OCI-LY3 (cell line): ENCODE results near the gene SERPINA12.

Experiments used
- H2AFZ ChIP-seq: fragments of 200-600, 300-600 bp; shearing (Covaris generic); 2 replicates; pipeline ENCODE4 v1.6.0; 2014; ENCODE audit warnings: antibody characterized with exemption, low read depth, low read length
- H3K27ac ChIP-seq: fragments of 200-600, 300-600 bp; sonication (generic); 2 replicates; pipeline ENCODE4 v1.5.1; 2014; ENCODE audit warnings: mild to moderate bottlenecking, low read length, moderate library complexity, mixed read lengths
- H3K27me3 ChIP-seq: fragments of 200-600, 300-600 bp; sonication (generic); 2 replicates; pipeline ENCODE4 v1.6.1; 2014; ENCODE audit warnings: low read depth, low read length, mixed read lengths
- H3K36me3 ChIP-seq: fragments of 200-600, 300-600 bp; sonication (generic); replicated peaks from 2 replicates; pipeline ENCODE3; 2014; ENCODE audit warnings: low read depth, low read length, mixed read lengths
- H3K4me1 ChIP-seq: fragments of 300-600, 200-600 bp; sonication (generic); 2 replicates; pipeline ENCODE4 v1.6.1; 2014; ENCODE audit warnings: low read length, mixed read lengths
- H3K4me2 ChIP-seq: fragments of 200-600, 300-600 bp; sonication (generic); 2 replicates; pipeline ENCODE4 v1.6.1; 2014; ENCODE audit warnings: low read length, mixed read lengths
- H3K4me3 ChIP-seq: fragments of 300-600, 200-600 bp; sonication (generic); 2 replicates; pipeline ENCODE4 v1.5.1; 2014; ENCODE audit warnings: antibody characterized with exemption, mild to moderate bottlenecking, low read length, moderate library complexity
- H3K79me2 ChIP-seq: fragments of 300-600, 200-600 bp; shearing (Covaris generic); 2 replicates; pipeline ENCODE4 v1.6.1; 2014; ENCODE audit warnings: mild to moderate bottlenecking, low read length, mixed read lengths
- H3K9ac ChIP-seq: fragments of 300-600, 200-600 bp; shearing (Covaris generic); 2 replicates; pipeline ENCODE4 v1.6.0; 2014; ENCODE audit warnings: mild to moderate bottlenecking, low read length, moderate library complexity
- H3K9me3 ChIP-seq: fragments of 200-600, 300-600 bp; shearing (Covaris generic); 2 replicates; pipeline ENCODE4 v1.6.1; 2014; ENCODE audit warnings: low read length, mixed read lengths; ENCODE audit not compliant: insufficient read depth
- H4K20me1 ChIP-seq: fragments of 200-600, 300-600 bp; sonication (generic); 2 replicates; pipeline ENCODE4 v1.6.1; 2016; ENCODE audit warnings: low read length, mixed read lengths; ENCODE audit not compliant: insufficient read depth
- CTCF ChIP-seq: fragments of 200-600, 300-600 bp; sonication (generic); IDR thresholded peaks from 2 replicates; pipeline ENCODE4 v1.5.1; 2014; ENCODE audit warnings: antibody characterized with exemption, low read length, low read depth
- EZH2phosphoT487 ChIP-seq: fragments of 200-600 bp; shearing (Covaris generic); IDR thresholded peaks from 2 replicates; pipeline ENCODE4 v1.6.1; 2018; ENCODE audit warnings: antibody characterized with exemption, mixed run types, low read depth

Gene SERPINA12, protein sequence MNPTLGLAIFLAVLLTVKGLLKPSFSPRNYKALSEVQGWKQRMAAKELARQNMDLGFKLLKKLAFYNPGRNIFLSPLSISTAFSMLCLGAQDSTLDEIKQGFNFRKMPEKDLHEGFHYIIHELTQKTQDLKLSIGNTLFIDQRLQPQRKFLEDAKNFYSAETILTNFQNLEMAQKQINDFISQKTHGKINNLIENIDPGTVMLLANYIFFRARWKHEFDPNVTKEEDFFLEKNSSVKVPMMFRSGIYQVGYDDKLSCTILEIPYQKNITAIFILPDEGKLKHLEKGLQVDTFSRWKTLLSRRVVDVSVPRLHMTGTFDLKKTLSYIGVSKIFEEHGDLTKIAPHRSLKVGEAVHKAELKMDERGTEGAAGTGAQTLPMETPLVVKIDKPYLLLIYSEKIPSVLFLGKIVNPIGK

DNA sequence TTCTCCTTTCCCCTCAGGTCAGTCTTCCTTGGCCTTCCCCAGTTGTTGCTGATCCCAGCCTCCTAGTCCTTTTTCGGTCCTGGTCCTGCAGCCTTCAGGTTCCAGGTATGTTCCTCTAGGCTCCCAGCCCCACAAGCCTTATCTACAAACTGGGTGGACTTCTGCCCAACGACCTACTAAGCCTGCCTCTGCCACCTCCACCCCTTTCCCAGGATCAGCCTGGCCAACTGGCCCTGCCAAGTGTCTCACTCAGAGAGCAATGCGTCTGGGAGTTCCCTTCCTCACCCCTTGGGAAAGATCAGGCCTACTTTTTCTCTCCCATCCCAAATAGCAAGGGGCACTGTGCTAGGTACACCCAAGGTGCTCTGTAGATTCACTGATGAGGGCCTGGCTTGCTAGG is at the start of gene SERPINA12:
Gene SERPINA12, minus strand, starts transcription at position 114 of the 400 bp plus-strand sequence. CDS start 11,072 bp downstream, outside the sequence.
- Histone ChIP-seq H3K27me3 (peaks cover 16% of the 10 kb centered on the region), H2AFZ (no peak within 1 kb of the TSS), H3K4me2 (no peak within 1 kb of the TSS), H4K20me1 (no peaks in the 10 kb centered on the region), H3K9ac (no peak within 1 kb of the TSS), H3K27ac (no peak within 1 kb of the TSS), H3K9me3 (no peaks in the 10 kb centered on the region), H3K4me3 (no peak within 1 kb of the TSS), H3K79me2 (no peaks in the 10 kb centered on the region), H3K4me1 (no peaks in the 10 kb centered on the region), H3K36me3 (no peaks in the 10 kb centered on the region)
- TF ChIP-seq EZH2phosphoT487, result no peak
- no peak for TF ChIP-seq CTCF

DNA sequence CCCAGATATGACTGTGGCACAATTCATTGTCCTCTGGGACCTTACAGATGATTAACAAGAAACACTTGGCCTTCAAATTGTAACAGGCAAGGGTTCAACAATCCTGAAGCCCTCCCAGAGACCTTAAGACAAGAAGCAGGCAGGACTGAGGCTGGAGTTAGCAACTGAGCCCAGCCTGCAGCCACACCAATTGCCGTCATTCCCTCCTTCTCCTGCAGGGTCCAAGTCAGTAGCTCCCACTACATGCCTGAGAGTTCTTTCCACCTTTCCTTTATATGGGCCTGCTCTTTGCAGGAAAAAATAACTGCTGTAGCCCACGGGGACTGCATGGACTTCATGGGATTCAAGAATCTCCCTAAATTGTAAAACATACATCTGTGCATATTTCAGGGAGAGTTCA is 49.6 kb upstream of the SERPINA12 start:
- no peak overlapping the region for H2AFZ ChIP-seq
- H4K20me1 ChIP-seq, result no peaks in the 10 kb centered on the region
- no peak overlapping the region for H3K9ac ChIP-seq
- H3K27me3 ChIP-seq, result 0 out of 2 replicates have a peak, but pooled peaks cover 5% of the 10 kb centered on the region
- no peak overlapping the region for H3K4me3 ChIP-seq
- H3K36me3 ChIP-seq, result no peaks in the 10 kb centered on the region
- no peak for TF ChIP-seq CTCF
- TF ChIP-seq EZH2phosphoT487, result no peak
- no peaks in the 10 kb centered on the region for H3K79me2 ChIP-seq
- no peaks in the 10 kb centered on the region for H3K9me3 ChIP-seq
- H3K27ac ChIP-seq, result no peak overlapping the region
- no peak overlapping the region for H3K4me2 ChIP-seq
- no peaks in the 10 kb centered on the region for H3K4me1 ChIP-seq

- Histone ChIP-seq H2AFZ (no peak overlapping the region), H4K20me1 (no peaks in the 10 kb centered on the region), H3K9me3 (no peaks in the 10 kb centered on the region), H3K4me2 (no peak overlapping the region), H3K9ac (no peak overlapping the region), H3K27me3 (no peaks in the 10 kb centered on the region; the same call in 1 of the 2 replicates), H3K79me2 (no peaks in the 10 kb centered on the region), H3K4me1 (no peaks in the 10 kb centered on the region), H3K36me3 (no peaks in the 10 kb centered on the region), H3K4me3 (no peak overlapping the region), H3K27ac (no peak overlapping the region)
- no peak for TF ChIP-seq CTCF
- TF ChIP-seq EZH2phosphoT487, result no peak
Measured at GRCh38 chr14:94557327-94557726, 48.1 kb upstream of the SERPINA12 start.

DNA sequence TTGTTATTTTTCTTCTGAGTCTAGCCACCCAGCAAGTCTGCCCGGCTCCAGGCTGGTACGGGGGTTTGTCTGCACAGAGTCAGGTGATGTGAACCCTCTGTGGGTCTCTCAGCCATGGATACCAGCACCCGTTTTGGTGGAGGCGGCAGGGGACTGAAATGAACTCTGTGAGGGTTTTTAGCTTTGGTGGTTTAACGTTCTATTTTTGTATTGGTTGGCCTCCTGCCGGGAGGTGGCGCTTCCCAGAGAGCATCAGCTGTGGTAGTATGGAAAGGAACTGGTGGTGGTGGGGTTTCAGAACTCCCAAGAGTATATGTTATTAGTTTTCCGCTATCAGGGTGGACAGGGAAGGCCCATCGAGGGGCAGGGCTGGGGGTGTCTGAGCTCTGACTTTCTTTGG is 46.7 kb upstream of the SERPINA12 start:
- Histone ChIP-seq H3K79me2 (no peaks in the 10 kb centered on the region), H3K9ac (no peak overlapping the region), H3K9me3 (no peaks in the 10 kb centered on the region), H3K27ac (no peak overlapping the region), H3K4me2 (no peak overlapping the region), H2AFZ (no peak overlapping the region), H3K4me3 (no peak overlapping the region), H3K4me1 (no peaks in the 10 kb centered on the region), H4K20me1 (no peaks in the 10 kb centered on the region), H3K36me3 (no peaks in the 10 kb centered on the region), H3K27me3 (peaks cover 8% of the 10 kb centered on the region; the same call in 1 of the 2 replicates)
- no peak for TF ChIP-seq CTCF
- TF ChIP-seq EZH2phosphoT487, result no peak
